ENCODE measurements around the gene RCVRN.

DNA sequence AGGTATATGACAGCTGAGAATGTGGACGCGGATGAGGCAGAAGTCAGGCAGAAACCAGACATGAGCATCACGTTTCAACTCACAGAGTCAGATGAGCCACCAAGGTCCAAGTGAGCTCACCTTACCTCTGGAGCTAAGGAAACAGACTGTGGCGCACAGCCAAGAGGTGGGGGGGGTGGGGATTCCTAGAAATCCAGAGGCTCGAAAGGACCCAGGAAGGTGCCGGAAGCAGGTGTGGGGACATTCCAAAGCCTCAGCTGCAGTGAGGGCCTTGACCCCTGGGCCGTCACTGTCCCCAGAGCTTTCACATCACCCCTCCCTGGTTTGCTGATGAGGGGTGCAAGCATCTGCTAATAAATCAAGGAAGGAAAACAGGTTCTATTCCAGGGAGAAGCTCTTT is 29.3 kb upstream of the RCVRN start:
- TF ChIP-seq, protein P1, sequence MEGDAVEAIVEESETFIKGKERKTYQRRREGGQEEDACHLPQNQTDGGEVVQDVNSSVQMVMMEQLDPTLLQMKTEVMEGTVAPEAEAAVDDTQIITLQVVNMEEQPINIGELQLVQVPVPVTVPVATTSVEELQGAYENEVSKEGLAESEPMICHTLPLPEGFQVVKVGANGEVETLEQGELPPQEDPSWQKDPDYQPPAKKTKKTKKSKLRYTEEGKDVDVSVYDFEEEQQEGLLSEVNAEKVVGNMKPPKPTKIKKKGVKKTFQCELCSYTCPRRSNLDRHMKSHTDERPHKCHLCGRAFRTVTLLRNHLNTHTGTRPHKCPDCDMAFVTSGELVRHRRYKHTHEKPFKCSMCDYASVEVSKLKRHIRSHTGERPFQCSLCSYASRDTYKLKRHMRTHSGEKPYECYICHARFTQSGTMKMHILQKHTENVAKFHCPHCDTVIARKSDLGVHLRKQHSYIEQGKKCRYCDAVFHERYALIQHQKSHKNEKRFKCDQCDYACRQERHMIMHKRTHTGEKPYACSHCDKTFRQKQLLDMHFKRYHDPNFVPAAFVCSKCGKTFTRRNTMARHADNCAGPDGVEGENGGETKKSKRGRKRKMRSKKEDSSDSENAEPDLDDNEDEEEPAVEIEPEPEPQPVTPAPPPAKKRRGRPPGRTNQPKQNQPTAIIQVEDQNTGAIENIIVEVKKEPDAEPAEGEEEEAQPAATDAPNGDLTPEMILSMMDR (conservative IDR thresholded peaks at IDR 0.05; ENCODE audit: low read depth, low read length), result no peak
- TF ChIP-seq EZH2 (IDR thresholded peaks at IDR 0.05; ENCODE audit: low read length, unreplicated experiment), result no peak

All from PC-3 (cell line).